Activated CD4-positive, alpha-beta memory T cell treated with anti-CD3 and anti-CD28 coated beads, Interleukin-2, amount 10 ng/mL, durations not matched to agents 7 days and 5 days (primary cell): ENCODE data around the gene CCDC40. TPM values are rescaled to one million over a fixed set of nuclear protein-coding genes. Genes with fewer than 3 reads are reported as not detected.
A peak's percentile ranks its signal among the peaks of the same experiment; 100 is the strongest.

ENCODE experiments used
- CTCF ChIA-PET: fragments of 350-600 bp; sonication (Branson Sonifier 250); formaldehyde crosslinking; loops from one replicate; lab custom pipeline; 2021; ENCODE audit warnings: antibody characterized with exemption, inconsistent platforms; lab: Charles Lee
- POLR2A ChIA-PET: fragments of 350-600 bp; sonication (Branson Sonifier 250); formaldehyde crosslinking; loops from one replicate; lab custom pipeline; 2021; ENCODE audit warnings: antibody characterized with exemption; lab: Charles Lee
- DNase-seq: peaks from one replicate; pipeline ENCODE4 v3.0.0-alpha.2; 2020
- H3K27ac Mint-ChIP-seq: one replicate; pipeline ENCODE4 v1.8.0; 2021; ENCODE audit warnings: mild to moderate bottlenecking, mixed read lengths
- H3K27me3 Mint-ChIP-seq: one replicate; pipeline ENCODE4 v1.8.0; 2021; ENCODE audit warnings: mixed read lengths
- H3K36me3 Mint-ChIP-seq: one replicate; pipeline ENCODE4 v1.8.0; 2021; ENCODE audit warnings: low read depth, mixed read lengths
- H3K4me1 Mint-ChIP-seq: one replicate; pipeline ENCODE4 v1.8.0; 2021; ENCODE audit warnings: mixed read lengths
- H3K4me3 Mint-ChIP-seq: one replicate; pipeline ENCODE4 v1.8.0; 2021; ENCODE audit warnings: mild to moderate bottlenecking, mixed read lengths
- H3K9me3 Mint-ChIP-seq: one replicate; pipeline ENCODE4 v1.8.0; 2021; ENCODE audit warnings: mixed read lengths
- total RNA-seq, 2 experiments: library from RNA; stranded (reverse); gene quantifications; one replicate each; pipeline ENCODE4 v1.2.3, GENCODE V29; 2021

CCDC40 gene
- total RNA-seq, 2 experiments from 2014 or later, result not detected

DNA sequence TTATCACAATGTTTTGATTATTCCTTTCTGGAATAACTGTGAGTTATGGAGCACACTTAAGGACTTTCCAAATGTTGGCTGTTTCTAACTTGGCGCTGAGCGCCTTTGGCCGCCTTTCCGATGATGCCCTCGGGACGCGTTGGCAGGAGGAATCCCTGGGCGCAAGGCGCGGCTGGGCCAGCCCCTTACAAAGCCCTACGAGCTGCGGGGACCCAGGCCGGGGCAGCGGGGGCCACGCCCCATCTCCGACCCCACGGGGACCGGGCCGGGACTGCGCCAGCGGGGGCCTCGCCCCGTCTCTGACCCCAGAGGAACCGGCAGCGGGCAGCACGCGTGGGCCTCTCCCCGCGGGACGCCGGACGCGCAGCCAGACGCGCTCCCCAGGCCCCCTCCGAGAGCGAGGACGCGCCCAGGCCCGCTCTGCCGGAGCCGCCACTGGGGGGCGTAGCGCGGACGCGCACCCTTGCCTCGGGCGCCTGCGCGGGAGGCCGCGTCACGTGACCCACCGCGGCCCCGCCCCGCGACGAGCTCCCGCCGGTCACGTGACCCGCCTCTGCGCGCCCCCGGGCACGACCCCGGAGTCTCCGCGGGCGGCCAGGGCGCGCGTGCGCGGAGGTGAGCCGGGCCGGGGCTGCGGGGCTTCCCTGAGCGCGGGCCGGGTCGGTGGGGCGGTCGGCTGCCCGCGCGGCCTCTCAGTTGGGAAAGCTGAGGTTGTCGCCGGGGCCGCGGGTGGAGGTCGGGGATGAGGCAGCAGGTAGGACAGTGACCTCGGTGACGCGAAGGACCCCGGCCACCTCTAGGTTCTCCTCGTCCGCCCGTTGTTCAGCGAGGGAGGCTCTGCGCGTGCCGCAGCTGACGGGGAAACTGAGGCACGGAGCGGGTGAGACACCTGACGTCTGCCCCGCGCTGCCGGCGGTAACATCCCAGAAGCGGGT, 64.8 kb downstream of the CCDC40 start, which contains the start of gene GAA:
TSS of gene GAA (plus strand) at position 571 of the 935 bp plus-strand sequence. CDS start 3,006 bp downstream, outside the sequence.
- Mint-ChIP-seq H3K36me3 (no peaks in the 10 kb centered on the region), H3K27ac (peak within 1 kb of the TSS; percentile 76), H3K9me3 (no peaks in the 10 kb centered on the region), H3K4me1 (peaks cover 29% of the 10 kb centered on the region), H3K27me3 (peaks cover 3% of the 10 kb centered on the region), H3K4me3 (peak within 1 kb of the TSS; percentile 81)
- POLR2A ChIA-PET, result interaction anchor here (0.7 to 1.8 kb wide), 20 partner anchors 9 to 711 kb away, joined by 3 to 19 read pairs (median 4); partner anchors contain the start of gene CBX8
- CTCF ChIA-PET, result interaction anchor here (0.5 to 2.5 kb wide), 68 partner anchors 9 to 1040 kb away, joined by 3 to 26 read pairs (median 4); partner anchors contain the start of genes EIF4A3, ENDOV and RNF213
- DNase-seq, result peak; percentile 89

DNA sequence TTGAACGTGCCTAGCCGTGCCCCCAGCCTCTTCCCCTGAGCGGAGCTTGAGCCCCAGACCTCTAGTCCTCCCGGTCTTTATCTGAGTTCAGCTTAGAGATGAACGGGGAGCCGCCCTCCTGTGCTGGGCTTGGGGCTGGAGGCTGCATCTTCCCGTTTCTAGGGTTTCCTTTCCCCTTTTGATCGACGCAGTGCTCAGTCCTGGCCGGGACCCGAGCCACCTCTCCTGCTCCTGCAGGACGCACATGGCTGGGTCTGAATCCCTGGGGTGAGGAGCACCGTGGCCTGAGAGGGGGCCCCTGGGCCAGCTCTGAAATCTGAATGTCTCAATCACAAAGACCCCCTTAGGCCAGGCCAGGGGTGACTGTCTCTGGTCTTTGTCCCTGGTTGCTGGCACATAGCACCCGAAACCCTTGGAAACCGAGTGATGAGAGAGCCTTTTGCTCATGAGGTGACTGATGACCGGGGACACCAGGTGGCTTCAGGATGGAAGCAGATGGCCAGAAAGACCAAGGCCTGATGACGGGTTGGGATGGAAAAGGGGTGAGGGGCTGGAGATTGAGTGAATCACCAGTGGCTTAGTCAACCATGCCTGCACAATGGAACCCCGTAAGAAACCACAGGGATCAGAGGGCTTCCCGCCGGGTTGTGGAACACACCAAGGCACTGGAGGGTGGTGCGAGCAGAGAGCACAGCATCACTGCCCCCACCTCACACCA, 65.7 kb downstream of the CCDC40 start:
- CTCF ChIA-PET, result interaction anchor here (0.6 to 2.5 kb wide), 66 partner anchors 8 to 1002 kb away, joined by 3 to 26 read pairs (median 4); partner anchors contain the start of genes EIF4A3, ENDOV and RNF213
- H3K4me1 Mint-ChIP-seq, result peaks cover 29% of the 10 kb centered on the region
- H3K4me3 Mint-ChIP-seq, result peak overlapping the region; percentile 81
- H3K27me3 Mint-ChIP-seq, result peaks cover 3% of the 10 kb centered on the region
- POLR2A ChIA-PET, result interaction anchor here (1.0 to 1.8 kb wide), 15 partner anchors 10 to 710 kb away, joined by 3 to 19 read pairs (median 4); partner anchors contain the start of gene CBX8
- H3K9me3 Mint-ChIP-seq, result no peaks in the 10 kb centered on the region
- H3K36me3 Mint-ChIP-seq, result no peaks in the 10 kb centered on the region
- peak overlapping the region; percentile 76 for H3K27ac Mint-ChIP-seq
- no peak for DNase-seq

DNA sequence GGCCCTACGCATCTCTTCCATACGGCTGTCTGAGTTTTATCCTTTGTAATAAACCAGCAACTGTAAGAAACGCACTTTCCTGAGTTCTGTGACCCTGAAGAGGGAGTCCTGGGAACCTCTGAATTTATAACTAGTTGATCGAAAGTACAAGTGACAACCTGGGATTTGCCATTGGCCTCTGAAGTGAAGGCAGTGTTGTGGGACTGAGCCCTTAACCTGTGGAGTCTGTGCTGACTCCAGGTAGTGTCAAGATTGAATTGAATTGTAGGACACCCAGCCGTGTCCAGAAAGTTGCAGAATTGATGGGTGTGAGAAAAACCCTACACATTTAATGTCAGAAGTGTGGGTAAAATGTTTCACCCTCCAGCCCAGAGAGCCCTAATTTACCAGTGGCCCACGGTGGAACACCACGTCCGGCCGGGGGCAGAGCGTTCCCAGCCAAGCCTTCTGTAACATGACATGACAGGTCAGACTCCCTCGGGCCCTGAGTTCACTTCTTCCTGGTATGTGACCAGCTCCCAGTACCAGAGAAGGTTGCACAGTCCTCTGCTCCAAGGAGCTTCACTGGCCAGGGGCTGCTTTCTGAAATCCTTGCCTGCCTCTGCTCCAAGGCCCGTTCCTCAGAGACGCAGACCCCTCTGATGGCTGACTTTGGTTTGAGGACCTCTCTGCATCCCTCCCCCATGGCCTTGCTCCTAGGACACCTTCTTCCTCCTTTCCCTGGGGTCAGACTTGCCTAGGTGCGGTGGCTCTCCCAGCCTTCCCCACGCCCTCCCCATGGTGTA, 66.4 kb downstream of the CCDC40 start:
- H3K9me3 Mint-ChIP-seq, result no peaks in the 10 kb centered on the region
- no peaks in the 10 kb centered on the region for H3K36me3 Mint-ChIP-seq
- ChIA-PET CTCF (no interaction called here), POLR2A (interaction anchor here (1.6 to 1.7 kb wide), 2 partner anchors 43 to 49 kb away, joined by 4 to 19 read pairs; no protein-coding TSS in a partner anchor)
- peaks cover 29% of the 10 kb centered on the region for H3K4me1 Mint-ChIP-seq
- H3K27me3 Mint-ChIP-seq, result peaks cover 3% of the 10 kb centered on the region
- no peak for DNase-seq
- H3K4me3 Mint-ChIP-seq, result peak overlapping the region; percentile 81
- H3K27ac Mint-ChIP-seq, result no peak overlapping the region

DNA sequence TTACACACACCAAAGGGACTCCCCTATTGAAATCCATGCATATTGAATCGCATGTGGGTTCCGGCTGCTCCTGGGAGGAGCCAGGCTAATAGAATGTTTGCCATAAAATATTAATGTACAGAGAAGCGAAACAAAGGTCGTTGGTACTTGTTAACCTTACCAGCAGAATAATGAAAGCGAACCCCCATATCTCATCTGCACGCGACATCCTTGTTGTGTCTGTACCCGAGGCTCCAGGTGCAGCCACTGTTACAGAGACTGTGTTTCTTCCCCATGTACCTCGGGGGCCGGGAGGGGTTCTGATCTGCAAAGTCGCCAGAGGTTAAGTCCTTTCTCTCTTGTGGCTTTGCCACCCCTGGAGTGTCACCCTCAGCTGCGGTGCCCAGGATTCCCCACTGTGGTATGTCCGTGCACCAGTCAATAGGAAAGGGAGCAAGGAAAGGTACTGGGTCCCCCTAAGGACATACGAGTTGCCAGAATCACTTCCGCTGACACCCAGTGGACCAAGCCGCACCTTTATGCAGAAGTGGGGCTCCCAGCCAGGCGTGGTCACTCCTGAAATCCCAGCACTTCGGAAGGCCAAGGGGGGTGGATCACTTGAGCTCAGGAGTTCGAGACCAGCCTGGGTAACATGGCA, 67.1 kb downstream of the CCDC40 start:
- no peaks in the 10 kb centered on the region for H3K9me3 Mint-ChIP-seq
- CTCF ChIA-PET, result no interaction called here
- peaks cover 29% of the 10 kb centered on the region for H3K4me1 Mint-ChIP-seq
- POLR2A ChIA-PET, result interaction anchor here (0.9 kb wide), 1 partner anchor 42 kb away, joined by 3 read pairs; no protein-coding TSS in a partner anchor
- H3K27me3 Mint-ChIP-seq, result peaks cover 3% of the 10 kb centered on the region
- H3K4me3 Mint-ChIP-seq, result peak overlapping the region; percentile 40
- H3K27ac Mint-ChIP-seq, result no peak overlapping the region
- H3K36me3 Mint-ChIP-seq, result no peaks in the 10 kb centered on the region
- DNase-seq, result no peak

DNA sequence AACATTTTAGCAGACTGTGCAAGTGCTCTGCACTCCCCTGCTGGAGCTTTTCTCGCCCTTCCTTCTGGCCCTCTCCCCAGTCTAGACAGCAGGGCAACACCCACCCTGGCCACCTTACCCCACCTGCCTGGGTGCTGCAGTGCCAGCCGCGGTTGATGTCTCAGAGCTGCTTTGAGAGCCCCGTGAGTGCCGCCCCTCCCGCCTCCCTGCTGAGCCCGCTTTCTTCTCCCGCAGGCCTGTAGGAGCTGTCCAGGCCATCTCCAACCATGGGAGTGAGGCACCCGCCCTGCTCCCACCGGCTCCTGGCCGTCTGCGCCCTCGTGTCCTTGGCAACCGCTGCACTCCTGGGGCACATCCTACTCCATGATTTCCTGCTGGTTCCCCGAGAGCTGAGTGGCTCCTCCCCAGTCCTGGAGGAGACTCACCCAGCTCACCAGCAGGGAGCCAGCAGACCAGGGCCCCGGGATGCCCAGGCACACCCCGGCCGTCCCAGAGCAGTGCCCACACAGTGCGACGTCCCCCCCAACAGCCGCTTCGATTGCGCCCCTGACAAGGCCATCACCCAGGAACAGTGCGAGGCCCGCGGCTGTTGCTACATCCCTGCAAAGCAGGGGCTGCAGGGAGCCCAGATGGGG, 68.0 kb downstream of the CCDC40 start:
- CTCF ChIA-PET, result interaction anchor here (0.6 kb wide), 1 partner anchor 25 kb away, joined by 5 read pairs; no protein-coding TSS in a partner anchor
- POLR2A ChIA-PET, result interaction anchor here (0.9 kb wide), 1 partner anchor 41 kb away, joined by 3 read pairs; no protein-coding TSS in a partner anchor
- Mint-ChIP-seq H3K27me3 (peaks cover 3% of the 10 kb centered on the region), H3K4me3 (no peak overlapping the region), H3K9me3 (no peaks in the 10 kb centered on the region), H3K27ac (no peak overlapping the region), H3K4me1 (peaks cover 29% of the 10 kb centered on the region), H3K36me3 (no peaks in the 10 kb centered on the region)
- no peak for DNase-seq

GRCh38 chr17:80104956-80105375, 68.5 kb downstream of the CCDC40 start:
- DNase-seq, result no peak
- no peak overlapping the region for H3K27ac Mint-ChIP-seq
- no peaks in the 10 kb centered on the region for H3K9me3 Mint-ChIP-seq
- H3K36me3 Mint-ChIP-seq, result no peaks in the 10 kb centered on the region
- H3K27me3 Mint-ChIP-seq, result peaks cover 3% of the 10 kb centered on the region
- H3K4me3 Mint-ChIP-seq, result no peak overlapping the region
- ChIA-PET CTCF (no interaction called here), POLR2A (no interaction called here)
- peaks cover 24% of the 10 kb centered on the region for H3K4me1 Mint-ChIP-seq

GRCh38 chr17:80105762-80106161, 69.3 kb downstream of the CCDC40 start:
- CTCF ChIA-PET, result no interaction called here
- POLR2A ChIA-PET, result no interaction called here
- Mint-ChIP-seq H3K27ac (no peak overlapping the region), H3K4me1 (peaks cover 16% of the 10 kb centered on the region), H3K36me3 (no peaks in the 10 kb centered on the region), H3K4me3 (no peak overlapping the region), H3K9me3 (no peaks in the 10 kb centered on the region), H3K27me3 (no peaks in the 10 kb centered on the region)
- no peak for DNase-seq

DNA sequence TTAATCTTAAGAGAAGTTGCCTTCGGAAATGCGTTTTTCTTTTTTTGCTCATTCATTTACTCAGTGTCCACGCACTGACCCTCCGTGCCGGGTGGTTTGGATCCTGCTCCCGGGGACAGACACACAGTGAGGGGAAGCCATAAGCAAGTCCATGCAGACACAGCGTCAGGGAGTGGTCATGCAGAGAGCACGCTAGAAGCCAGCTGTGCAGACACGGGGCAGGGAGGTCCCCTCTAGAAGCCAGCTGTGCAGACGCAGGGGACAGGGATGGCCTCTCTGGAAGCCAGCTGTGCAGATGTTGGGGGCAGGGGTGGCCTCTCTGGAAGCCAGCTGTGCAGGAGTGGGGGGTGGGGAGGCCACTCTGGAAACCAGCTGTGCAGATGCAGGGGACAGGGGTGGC, 69.7 kb downstream of the CCDC40 start:
- CTCF ChIA-PET, result no interaction called here
- Mint-ChIP-seq H3K4me1 (peaks cover 13% of the 10 kb centered on the region), H3K4me3 (no peak overlapping the region), H3K27me3 (no peaks in the 10 kb centered on the region), H3K36me3 (no peaks in the 10 kb centered on the region), H3K9me3 (no peaks in the 10 kb centered on the region), H3K27ac (no peak overlapping the region)
- no peak for DNase-seq
- POLR2A ChIA-PET, result no interaction called here

- Mint-ChIP-seq H3K36me3 (no peaks in the 10 kb centered on the region), H3K27me3 (no peaks in the 10 kb centered on the region), H3K4me1 (peaks cover 12% of the 10 kb centered on the region), H3K27ac (no peak overlapping the region), H3K9me3 (no peaks in the 10 kb centered on the region), H3K4me3 (no peak overlapping the region)
- POLR2A ChIA-PET, result interaction anchor here (1.3 kb wide), 1 partner anchor 39 kb away, joined by 3 read pairs; no protein-coding TSS in a partner anchor
- DNase-seq, result no peak
- CTCF ChIA-PET, result no interaction called here
Observed at GRCh38 chr17:80106751-80107150, 70.3 kb downstream of the CCDC40 start.

DNA sequence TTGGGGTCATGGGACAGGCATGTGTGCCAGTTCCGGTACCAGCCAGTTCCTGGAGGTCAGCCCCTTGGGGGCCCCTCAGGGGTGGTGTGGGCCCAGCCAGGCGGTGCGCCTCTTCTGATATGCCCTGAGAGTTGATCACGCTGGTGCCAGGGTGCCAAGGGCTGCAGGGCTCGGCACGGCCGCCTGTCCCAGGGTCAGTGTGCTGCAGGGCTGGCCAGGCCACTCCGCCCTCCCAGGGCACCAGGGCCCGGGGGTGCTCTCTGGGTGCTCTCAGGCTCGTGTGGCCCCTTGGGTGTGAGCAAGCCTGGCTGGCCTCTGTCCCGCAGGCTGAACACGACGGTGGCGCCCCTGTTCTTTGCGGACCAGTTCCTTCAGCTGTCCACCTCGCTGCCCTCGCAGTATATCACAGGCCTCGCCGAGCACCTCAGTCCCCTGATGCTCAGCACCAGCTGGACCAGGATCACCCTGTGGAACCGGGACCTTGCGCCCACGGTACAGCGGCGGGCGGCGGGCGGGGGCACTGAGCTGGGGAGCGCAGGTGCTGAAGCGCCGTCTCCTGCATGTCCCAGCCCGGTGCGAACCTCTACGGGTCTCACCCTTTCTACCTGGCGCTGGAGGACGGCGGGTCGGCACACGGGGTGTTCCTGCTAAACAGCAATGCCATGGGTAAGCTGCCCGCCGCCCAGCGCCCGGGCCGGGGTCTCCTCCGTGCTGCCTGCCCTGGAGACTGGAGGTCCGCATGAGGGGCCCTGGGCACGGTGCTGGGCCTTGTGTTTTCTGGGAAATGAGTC, 71.0 kb downstream of the CCDC40 start:
- CTCF ChIA-PET, result no interaction called here
- Mint-ChIP-seq H3K27me3 (no peaks in the 10 kb centered on the region), H3K4me3 (no peak overlapping the region), H3K9me3 (no peaks in the 10 kb centered on the region), H3K27ac (no peak overlapping the region), H3K36me3 (no peaks in the 10 kb centered on the region), H3K4me1 (peaks cover 6% of the 10 kb centered on the region)
- no peak for DNase-seq
- POLR2A ChIA-PET, result interaction anchor here (1.3 kb wide), 1 partner anchor 38 kb away, joined by 3 read pairs; no protein-coding TSS in a partner anchor
